ENCODE measurements around the gene ELAPOR1. TPM values are rescaled to one million over a fixed set of nuclear protein-coding genes. Genes with fewer than 3 reads are reported as not detected.
A peak's percentile ranks its signal among the peaks of the same experiment; 100 is the strongest.

The ELAPOR1 gene
- polyA plus RNA-seq (ENCODE audit: insufficient read length): 1.6 TPM
- long read RNA-seq, donor 1: 0 reads
- long read RNA-seq, donor 2: 0 reads
- long read RNA-seq, donor 3: 0 reads
- long read RNA-seq, donor 4: 0 reads
- long read RNA-seq, donor 5: 0 reads
- long read RNA-seq, donor 6: 0 reads
- long read RNA-seq, donor 7: 0 reads
- long read RNA-seq, donor 8: 0 reads

- no peak for DNase-seq
Observed at GRCh38 chr1:109113590-109114341, at the start of gene ELAPOR1. Gene ELAPOR1 (plus strand): TSS chr1:109114115. CDS start chr1:109114184, 69 bp downstream.

- no peak for DNase-seq
Observed at GRCh38 chr1:109065137-109065536, 48.8 kb upstream of the ELAPOR1 start.

GRCh38 chr1:109067883-109068282 lies 46.0 kb upstream of the ELAPOR1 start:
- no peak for DNase-seq

- no peak for DNase-seq
Observed at GRCh38 chr1:109069294-109069693, 44.6 kb upstream of the ELAPOR1 start.

- DNase-seq: peak; percentile 92
Observed at GRCh38 chr1:109075531-109076490, 38.1 kb upstream of the ELAPOR1 start, which contains the start of gene TAF13. Gene TAF13 (minus strand): TSS chr1:109076003. CDS start chr1:109075947, 56 bp downstream.

- no peak for DNase-seq
Observed at GRCh38 chr1:109078317-109078716, 35.6 kb upstream of the ELAPOR1 start.

- no peak for DNase-seq
Observed at GRCh38 chr1:109079240-109079622, 34.7 kb upstream of the ELAPOR1 start.

GRCh38 chr1:109080441-109081082 lies 33.4 kb upstream of the ELAPOR1 start:
- DNase-seq: no peak

GRCh38 chr1:109083501-109083900 lies 30.4 kb upstream of the ELAPOR1 start:
- DNase-seq: no peak

- DNase-seq: no peak
Observed at GRCh38 chr1:109083923-109084322, 30.0 kb upstream of the ELAPOR1 start.

GRCh38 chr1:109084563-109085517 lies 29.1 kb upstream of the ELAPOR1 start:
- DNase-seq: no peak

- peak; percentile 42 for DNase-seq
Observed at GRCh38 chr1:109089242-109090015, 24.5 kb upstream of the ELAPOR1 start.

GRCh38 chr1:109090196-109091077 lies 23.5 kb upstream of the ELAPOR1 start, which contains the start of gene TMEM167B:
Gene TMEM167B (plus strand): TSS chr1:109090764. CDS start chr1:109090873, 109 bp downstream.
- DNase-seq: peak; percentile 93

- DNase-seq: no peak
Observed at GRCh38 chr1:109091078-109091838, 22.7 kb upstream of the ELAPOR1 start.

- no peak for DNase-seq
Observed at GRCh38 chr1:109091839-109092193, 22.1 kb upstream of the ELAPOR1 start.

- no peak for DNase-seq
Observed at GRCh38 chr1:109094377-109094803, 19.5 kb upstream of the ELAPOR1 start.

GRCh38 chr1:109094871-109095270 lies 19.0 kb upstream of the ELAPOR1 start:
- no peak for DNase-seq

GRCh38 chr1:109095631-109096030 lies 18.3 kb upstream of the ELAPOR1 start:
- no peak for DNase-seq
